Measurements from ENCODE around the gene PAQR6. TPM values are rescaled to one million over a fixed set of nuclear protein-coding genes. Genes with fewer than 3 reads are reported as not detected.
A peak's percentile ranks its signal among the peaks of the same experiment; 100 is the strongest.

Gene PAQR6, protein sequence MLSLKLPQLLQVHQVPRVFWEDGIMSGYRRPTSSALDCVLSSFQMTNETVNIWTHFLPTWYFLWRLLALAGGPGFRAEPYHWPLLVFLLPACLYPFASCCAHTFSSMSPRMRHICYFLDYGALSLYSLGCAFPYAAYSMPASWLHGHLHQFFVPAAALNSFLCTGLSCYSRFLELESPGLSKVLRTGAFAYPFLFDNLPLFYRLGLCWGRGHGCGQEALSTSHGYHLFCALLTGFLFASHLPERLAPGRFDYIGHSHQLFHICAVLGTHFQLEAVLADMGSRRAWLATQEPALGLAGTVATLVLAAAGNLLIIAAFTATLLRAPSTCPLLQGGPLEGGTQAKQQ
- 10 to 100 TPM in 1 of 4 donors, 1 to 10 TPM in 3; 4.5 to 18.5 (median 7.2) TPM for total RNA-seq

- H3K4me3 ChIP-seq = no peak within 1 kb of the TSS
- TF ChIP-seq POLR2A (IDR thresholded peaks at IDR 0.05) (no peak), EP300 (IDR thresholded peaks at IDR 0.05) (no peak), POLR2AphosphoS5 (IDR thresholded peaks at IDR 0.05) (no peak)
- TF ChIP-seq, protein P1, sequence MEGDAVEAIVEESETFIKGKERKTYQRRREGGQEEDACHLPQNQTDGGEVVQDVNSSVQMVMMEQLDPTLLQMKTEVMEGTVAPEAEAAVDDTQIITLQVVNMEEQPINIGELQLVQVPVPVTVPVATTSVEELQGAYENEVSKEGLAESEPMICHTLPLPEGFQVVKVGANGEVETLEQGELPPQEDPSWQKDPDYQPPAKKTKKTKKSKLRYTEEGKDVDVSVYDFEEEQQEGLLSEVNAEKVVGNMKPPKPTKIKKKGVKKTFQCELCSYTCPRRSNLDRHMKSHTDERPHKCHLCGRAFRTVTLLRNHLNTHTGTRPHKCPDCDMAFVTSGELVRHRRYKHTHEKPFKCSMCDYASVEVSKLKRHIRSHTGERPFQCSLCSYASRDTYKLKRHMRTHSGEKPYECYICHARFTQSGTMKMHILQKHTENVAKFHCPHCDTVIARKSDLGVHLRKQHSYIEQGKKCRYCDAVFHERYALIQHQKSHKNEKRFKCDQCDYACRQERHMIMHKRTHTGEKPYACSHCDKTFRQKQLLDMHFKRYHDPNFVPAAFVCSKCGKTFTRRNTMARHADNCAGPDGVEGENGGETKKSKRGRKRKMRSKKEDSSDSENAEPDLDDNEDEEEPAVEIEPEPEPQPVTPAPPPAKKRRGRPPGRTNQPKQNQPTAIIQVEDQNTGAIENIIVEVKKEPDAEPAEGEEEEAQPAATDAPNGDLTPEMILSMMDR (IDR thresholded peaks at IDR 0.05) = no peak
- no peaks in the 10 kb centered on the region for H3K9me3 ChIP-seq
- peaks cover 6% of the 10 kb centered on the region for H3K27me3 ChIP-seq
- peaks cover 38% of the 10 kb centered on the region for H3K36me3 ChIP-seq
- no peak for DNase-seq (ENCODE audit: low spot score in 2 of 2)
- H3K27ac ChIP-seq = peak within 1 kb of the TSS; percentile 41
- peaks cover 83% of the 10 kb centered on the region for H3K4me1 ChIP-seq
- 36% methylated on average over 14 of the region's 16 CpGs for WGBS
Observed at GRCh38 chr1:156247460-156248322, at the start of gene PAQR6. TSS of gene PAQR6 (minus strand) at chr1:156248056. CDS start at chr1:156246731, 1,325 bp downstream.

- H3K27ac ChIP-seq = peak within 1 kb of the TSS; percentile 59
Observed at GRCh38 chr1:156295391-156295947, 47.6 kb upstream of the PAQR6 start, which contains the start of gene GLMP. TSS of gene GLMP (minus strand) at chr1:156295679. CDS start at chr1:156295645, 34 bp downstream.

DNA sequence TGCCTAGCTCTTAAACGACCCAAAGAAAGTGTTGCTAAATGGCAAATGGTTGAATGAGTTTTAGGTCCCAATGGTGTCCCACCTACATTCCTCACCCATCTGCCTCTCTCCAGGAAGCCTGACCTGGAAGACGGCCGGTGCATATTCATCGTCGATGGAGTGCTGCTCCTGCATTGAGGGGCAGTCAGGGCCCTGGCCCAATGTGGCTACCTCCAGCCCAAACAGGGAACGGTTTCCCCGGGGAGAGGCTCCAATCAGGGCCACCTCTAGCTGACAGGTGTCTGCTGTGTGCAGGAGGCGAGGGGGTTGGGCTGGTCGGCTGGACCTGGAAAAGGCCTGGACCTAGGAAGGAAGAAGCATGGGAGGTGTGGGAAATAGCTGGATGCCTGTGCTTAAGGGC, 46.0 kb upstream of the PAQR6 start:
- TF ChIP-seq EP300 (IDR thresholded peaks at IDR 0.05) (no peak), POLR2A (IDR thresholded peaks at IDR 0.05) (no peak), POLR2AphosphoS5 (IDR thresholded peaks at IDR 0.05) (no peak)
- TF ChIP-seq, protein P1 (IDR thresholded peaks at IDR 0.05) = no peak
- Histone ChIP-seq H3K4me1 (peaks cover 55% of the 10 kb centered on the region), H3K27me3 (no peaks in the 10 kb centered on the region), H3K9me3 (no peaks in the 10 kb centered on the region), H3K4me3 (no peak overlapping the region), H3K36me3 (peaks cover 8% of the 10 kb centered on the region), H3K27ac (no peak overlapping the region)
- no peak for DNase-seq (ENCODE audit: low spot score in 2 of 2)
- 84% methylated on average over 9 of the region's 9 CpGs for WGBS

More at GRCh38 chr1:156295391-156295947, 47.6 kb upstream of the PAQR6 start, which contains the start of gene GLMP:
- DNase-seq (ENCODE audit: low spot score in 2 of 2) = peak in 1 of 2 donors; percentile 83
- no peaks in the 10 kb centered on the region for H3K9me3 ChIP-seq
- H3K27me3 ChIP-seq = no peaks in the 10 kb centered on the region
- no peaks in the 10 kb centered on the region for H3K36me3 ChIP-seq
- WGBS = 0% methylated on average over 15 of the region's 17 CpGs
- peak within 1 kb of the TSS; percentile 71 for H3K4me3 ChIP-seq
- no peak for TF ChIP-seq POLR2AphosphoS5 (IDR thresholded peaks at IDR 0.05)
- peaks cover 51% of the 10 kb centered on the region for H3K4me1 ChIP-seq

DNA sequence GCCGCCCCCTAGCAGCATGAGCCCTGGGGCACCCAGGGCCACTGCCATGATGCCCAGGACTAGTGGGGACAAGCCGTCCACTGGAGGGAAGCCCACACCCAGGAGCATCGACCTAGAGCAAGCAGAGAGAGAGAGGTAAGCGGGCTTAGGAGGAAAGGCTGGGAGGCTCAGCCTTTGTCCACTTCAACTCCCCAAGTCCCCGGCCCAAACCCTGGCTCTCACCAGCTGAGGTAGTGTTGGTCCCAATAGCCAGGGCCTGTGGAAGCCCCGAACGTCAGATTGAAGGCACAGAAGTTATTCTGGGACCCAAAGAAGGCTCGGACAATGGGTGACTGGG, 45.2 kb upstream of the PAQR6 start:
- no peak for DNase-seq (ENCODE audit: low spot score in 2 of 2)
- Histone ChIP-seq H3K36me3 (peaks cover 13% of the 10 kb centered on the region), H3K9me3 (no peaks in the 10 kb centered on the region), H3K27me3 (no peaks in the 10 kb centered on the region), H3K4me3 (no peak overlapping the region), H3K4me1 (peaks cover 55% of the 10 kb centered on the region), H3K27ac (peak overlapping the region; percentile 30)
- 83% methylated on average over 5 of the region's 8 CpGs for WGBS
- TF ChIP-seq POLR2A (IDR thresholded peaks at IDR 0.05) = no peak
- no peak for TF ChIP-seq EP300 (IDR thresholded peaks at IDR 0.05)
- TF ChIP-seq, protein P1 (IDR thresholded peaks at IDR 0.05) = no peak
- TF ChIP-seq POLR2AphosphoS5 (IDR thresholded peaks at IDR 0.05) = no peak

DNA sequence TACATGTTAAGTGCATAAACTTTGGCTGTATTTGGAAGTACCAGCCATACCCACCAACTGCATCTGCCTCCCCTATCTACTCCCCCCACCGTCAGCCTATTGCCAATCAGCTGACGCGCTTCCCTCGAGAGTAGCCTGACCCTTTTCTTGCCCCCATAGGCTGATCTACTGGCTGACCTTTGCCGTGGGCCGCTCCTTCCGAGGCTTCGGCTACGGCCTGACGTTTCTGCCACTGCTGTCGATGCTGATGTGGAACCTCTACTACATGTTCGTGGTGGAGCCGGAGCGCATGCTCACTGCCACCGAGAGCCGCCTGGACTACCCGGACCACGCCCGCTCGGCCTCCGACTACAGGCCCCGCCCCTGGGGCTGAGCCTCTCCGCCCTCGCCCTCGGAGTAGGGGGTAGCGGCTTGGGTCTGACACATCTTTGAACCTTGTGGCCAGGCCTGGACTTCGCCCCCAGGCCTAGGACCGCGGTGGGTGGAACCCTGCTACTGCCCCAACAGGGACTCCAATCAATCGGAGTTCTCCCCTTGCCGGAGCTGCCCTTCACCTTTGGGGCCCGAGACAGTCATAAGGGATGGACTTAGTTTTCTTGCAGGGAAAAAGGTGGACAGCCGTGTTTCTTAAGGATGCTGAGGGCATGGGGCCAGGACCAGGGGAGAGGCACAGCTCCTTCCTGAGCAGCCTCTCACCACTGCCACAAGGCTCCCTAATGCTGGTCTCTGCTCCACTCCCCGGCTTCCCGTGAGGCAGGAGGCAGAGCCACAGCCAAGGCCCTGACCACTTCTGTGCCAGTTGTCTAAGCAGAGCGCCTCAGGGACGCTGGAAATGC, 43.6 kb upstream of the PAQR6 start:
- peaks cover 55% of the 10 kb centered on the region for H3K4me1 ChIP-seq
- peaks cover 15% of the 10 kb centered on the region for H3K36me3 ChIP-seq
- no peaks in the 10 kb centered on the region for H3K9me3 ChIP-seq
- TF ChIP-seq POLR2A (IDR thresholded peaks at IDR 0.05) (no peak), EP300 (IDR thresholded peaks at IDR 0.05) (no peak), POLR2AphosphoS5 (IDR thresholded peaks at IDR 0.05) (peak in 1 of 3 donors; percentile 10)
- TF ChIP-seq, protein P1 (IDR thresholded peaks at IDR 0.05) = no peak
- H3K27ac ChIP-seq = peak overlapping the region; percentile 74
- 21% methylated on average over 32 of the region's 37 CpGs for WGBS
- peak overlapping the region; percentile 40 for H3K4me3 ChIP-seq
- no peaks in the 10 kb centered on the region for H3K27me3 ChIP-seq
- peak; percentile 95 for DNase-seq (ENCODE audit: low spot score in 2 of 2)
